Measurements from ENCODE around the gene MET.

Gene MET

GRCh38 chr7:116665332-116665996, 6.5 kb upstream of the MET start:
- DNase-seq (ENCODE audit: low read depth in 2 of 2), result no peak

GRCh38 chr7:116669769-116670168, 2.2 kb upstream of the MET start:
- DNase-seq (ENCODE audit: low read depth in 2 of 2), result no peak

- no peak for DNase-seq (ENCODE audit: low read depth in 2 of 2)
These were observed 1.5 kb upstream of the MET start for GRCh38 chr7:116670409-116671015.

- DNase-seq (ENCODE audit: low read depth in 2 of 2), result no peak
These were observed 885 bp upstream of the MET start for GRCh38 chr7:116671111-116671510.

GRCh38 chr7:116672596-116673456, 830 bp downstream of the MET start:
- no peak for DNase-seq (ENCODE audit: low read depth in 2 of 2)

GRCh38 chr7:116673457-116673865, 1.5 kb downstream of the MET start:
- no peak for DNase-seq (ENCODE audit: low read depth in 2 of 2)

- DNase-seq (ENCODE audit: low read depth in 2 of 2), result no peak
These were observed 2.6 kb downstream of the MET start for GRCh38 chr7:116674508-116675173.

GRCh38 chr7:116675812-116676355, 3.9 kb downstream of the MET start:
- DNase-seq (ENCODE audit: low read depth in 2 of 2), result no peak

- DNase-seq (ENCODE audit: low read depth in 2 of 2), result no peak
These were observed 6.8 kb downstream of the MET start for GRCh38 chr7:116678780-116679179.

GRCh38 chr7:116679500-116679899, 7.5 kb downstream of the MET start:
- no peak for DNase-seq (ENCODE audit: low read depth in 2 of 2)

- no peak for DNase-seq (ENCODE audit: low read depth in 2 of 2)
These were observed 11.8 kb downstream of the MET start for GRCh38 chr7:116683786-116684185.

GRCh38 chr7:116686033-116686432, 14.0 kb downstream of the MET start:
- no peak for DNase-seq (ENCODE audit: low read depth in 2 of 2)

- DNase-seq (ENCODE audit: low read depth in 2 of 2), result no peak
These were observed 14.9 kb downstream of the MET start for GRCh38 chr7:116686812-116687419.

GRCh38 chr7:116687801-116688201, 15.8 kb downstream of the MET start:
- no peak for DNase-seq (ENCODE audit: low read depth in 2 of 2)

- no peak for DNase-seq (ENCODE audit: low read depth in 2 of 2)
These were observed 17.8 kb downstream of the MET start for GRCh38 chr7:116689790-116690259.

GRCh38 chr7:116691664-116692063, 19.7 kb downstream of the MET start:
- DNase-seq (ENCODE audit: low read depth in 2 of 2), result no peak

- DNase-seq (ENCODE audit: low read depth in 2 of 2), result no peak
These were observed 20.7 kb downstream of the MET start for GRCh38 chr7:116692401-116693308.

- DNase-seq (ENCODE audit: low read depth in 2 of 2), result no peak
These were observed 24.7 kb downstream of the MET start for GRCh38 chr7:116696707-116697106.

GRCh38 chr7:116697152-116697551, 25.2 kb downstream of the MET start:
- DNase-seq (ENCODE audit: low read depth in 2 of 2), result no peak

- no peak for DNase-seq (ENCODE audit: low read depth in 2 of 2)
These were observed 25.8 kb downstream of the MET start for GRCh38 chr7:116697761-116698160.

All from stimulated activated CD8-positive, alpha-beta memory T cell treated with anti-CD3 and anti-CD28 coated beads, Interleukin-15, amount 100 ng/mL, for 4 hours (primary cell).